Measurements from ENCODE around the gene PTGDR.

DNA sequence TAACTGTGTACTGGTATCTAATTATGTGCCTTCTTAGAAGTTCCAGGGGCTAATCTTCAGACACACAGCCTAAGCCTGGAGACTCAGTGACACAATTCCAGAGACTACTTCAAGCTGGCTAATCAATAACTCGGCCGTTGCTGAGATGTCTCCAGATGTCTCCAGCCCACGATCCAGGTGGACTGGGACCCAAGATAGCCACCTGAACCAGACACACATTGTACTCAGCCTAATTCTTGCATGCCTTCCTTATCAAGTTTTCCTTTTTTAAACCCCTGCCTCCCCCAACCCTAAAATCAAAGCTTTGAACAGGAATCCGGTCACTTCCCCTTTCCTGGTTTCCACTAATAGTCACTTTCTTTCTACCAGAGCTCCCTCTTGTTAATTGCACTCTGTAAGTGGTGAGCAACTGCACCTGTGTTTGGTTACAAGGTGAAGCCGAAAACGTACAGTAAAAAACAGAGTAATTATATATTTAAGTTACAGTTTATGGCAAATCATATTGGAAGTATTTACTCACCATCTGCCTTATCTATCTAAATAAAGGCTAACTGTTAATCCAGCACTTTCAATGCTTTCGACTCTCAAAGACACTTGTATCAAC, 39.8 kb upstream of the PTGDR start:
- TF ChIP-seq SP1 (IDR thresholded peaks at IDR 0.05; ENCODE audit: low read depth, low read length) (no peak), GABPA (IDR thresholded peaks at IDR 0.05; ENCODE audit: borderline replicate concordance, insufficient read depth, low read length) (no peak), ZNF274 (IDR thresholded peaks at IDR 0.05; ENCODE audit: borderline replicate concordance, extremely low read depth, low read length) (no peak), NRF1 (IDR thresholded peaks at IDR 0.05; ENCODE audit: low read depth, low read length) (no peak), SIN3A (conservative IDR thresholded peaks at IDR 0.05 in 1 of 2, IDR thresholded peaks at IDR 0.05 in 1 of 2; ENCODE audit: low read depth in 1 of 2, low read length in 2 of 2) (no peak), RNF2 (IDR thresholded peaks at IDR 0.05; ENCODE audit: borderline replicate concordance, low read depth, low read length, missing control alignments, poor library complexity, severe bottlenecking) (no peak), EP300 (IDR thresholded peaks at IDR 0.05; ENCODE audit: borderline replicate concordance in 1 of 2, low read depth in 2 of 2, low read length in 2 of 2) (no peak)
- TF ChIP-seq, protein P1, sequence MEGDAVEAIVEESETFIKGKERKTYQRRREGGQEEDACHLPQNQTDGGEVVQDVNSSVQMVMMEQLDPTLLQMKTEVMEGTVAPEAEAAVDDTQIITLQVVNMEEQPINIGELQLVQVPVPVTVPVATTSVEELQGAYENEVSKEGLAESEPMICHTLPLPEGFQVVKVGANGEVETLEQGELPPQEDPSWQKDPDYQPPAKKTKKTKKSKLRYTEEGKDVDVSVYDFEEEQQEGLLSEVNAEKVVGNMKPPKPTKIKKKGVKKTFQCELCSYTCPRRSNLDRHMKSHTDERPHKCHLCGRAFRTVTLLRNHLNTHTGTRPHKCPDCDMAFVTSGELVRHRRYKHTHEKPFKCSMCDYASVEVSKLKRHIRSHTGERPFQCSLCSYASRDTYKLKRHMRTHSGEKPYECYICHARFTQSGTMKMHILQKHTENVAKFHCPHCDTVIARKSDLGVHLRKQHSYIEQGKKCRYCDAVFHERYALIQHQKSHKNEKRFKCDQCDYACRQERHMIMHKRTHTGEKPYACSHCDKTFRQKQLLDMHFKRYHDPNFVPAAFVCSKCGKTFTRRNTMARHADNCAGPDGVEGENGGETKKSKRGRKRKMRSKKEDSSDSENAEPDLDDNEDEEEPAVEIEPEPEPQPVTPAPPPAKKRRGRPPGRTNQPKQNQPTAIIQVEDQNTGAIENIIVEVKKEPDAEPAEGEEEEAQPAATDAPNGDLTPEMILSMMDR (IDR thresholded peaks at IDR 0.05; ENCODE audit: control extremely low read depth in 1 of 3, insufficient read depth in 1 of 3, low read depth in 1 of 3, low read length in 3 of 3), result no peak
- TF ChIP-seq, protein P2, sequence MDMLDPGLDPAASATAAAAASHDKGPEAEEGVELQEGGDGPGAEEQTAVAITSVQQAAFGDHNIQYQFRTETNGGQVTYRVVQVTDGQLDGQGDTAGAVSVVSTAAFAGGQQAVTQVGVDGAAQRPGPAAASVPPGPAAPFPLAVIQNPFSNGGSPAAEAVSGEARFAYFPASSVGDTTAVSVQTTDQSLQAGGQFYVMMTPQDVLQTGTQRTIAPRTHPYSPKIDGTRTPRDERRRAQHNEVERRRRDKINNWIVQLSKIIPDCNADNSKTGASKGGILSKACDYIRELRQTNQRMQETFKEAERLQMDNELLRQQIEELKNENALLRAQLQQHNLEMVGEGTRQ (IDR thresholded peaks at IDR 0.05; ENCODE audit: low read length), result no peak
- TF ChIP-seq, protein P3, sequence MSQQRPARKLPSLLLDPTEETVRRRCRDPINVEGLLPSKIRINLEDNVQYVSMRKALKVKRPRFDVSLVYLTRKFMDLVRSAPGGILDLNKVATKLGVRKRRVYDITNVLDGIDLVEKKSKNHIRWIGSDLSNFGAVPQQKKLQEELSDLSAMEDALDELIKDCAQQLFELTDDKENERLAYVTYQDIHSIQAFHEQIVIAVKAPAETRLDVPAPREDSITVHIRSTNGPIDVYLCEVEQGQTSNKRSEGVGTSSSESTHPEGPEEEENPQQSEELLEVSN (IDR thresholded peaks at IDR 0.05), result no peak

Measured in H1 (cell line).